GM18511 (cell line): ENCODE data around the gene GABBR2.

ENCODE experiments used
- ATAC-seq: cut with Tn5 transposase; IDR thresholded peaks from one replicate; pipeline ENCODE4 v1.9.1; 2021; ENCODE audit warnings: mild to moderate bottlenecking, moderate library complexity; ENCODE audit not compliant: unreplicated experiment

GABBR2 gene

GRCh38 chr9:98724810-98725530 is 16.2 kb upstream of the GABBR2 start:
- no peak for ATAC-seq

- no peak for ATAC-seq
These were observed 12.9 kb upstream of the GABBR2 start for GRCh38 chr9:98721643-98722042.

- ATAC-seq, result no peak
These were observed 11.7 kb upstream of the GABBR2 start for GRCh38 chr9:98720402-98720801.

GRCh38 chr9:98719055-98719454 is 10.3 kb upstream of the GABBR2 start:
- ATAC-seq, result no peak

GRCh38 chr9:98714833-98715232 is 6.1 kb upstream of the GABBR2 start:
- no peak for ATAC-seq

- no peak for ATAC-seq
These were observed 4.3 kb upstream of the GABBR2 start for GRCh38 chr9:98712987-98713386.

GRCh38 chr9:98709968-98710965 is 1.5 kb upstream of the GABBR2 start:
- ATAC-seq, result no peak

- ATAC-seq, result no peak
These were observed 417 bp downstream of the GABBR2 start for GRCh38 chr9:98708103-98708932.

GRCh38 chr9:98707166-98708102 is 1.3 kb downstream of the GABBR2 start:
- ATAC-seq, result no peak

GRCh38 chr9:98706651-98707165 is 2.0 kb downstream of the GABBR2 start:
- no peak for ATAC-seq

- no peak for ATAC-seq
These were observed 5.8 kb downstream of the GABBR2 start for GRCh38 chr9:98702835-98703380.

- no peak for ATAC-seq
These were observed 6.4 kb downstream of the GABBR2 start for GRCh38 chr9:98702340-98702739.

GRCh38 chr9:98701576-98701975 is 7.2 kb downstream of the GABBR2 start:
- no peak for ATAC-seq

- no peak for ATAC-seq
These were observed 7.9 kb downstream of the GABBR2 start for GRCh38 chr9:98700801-98701200.

- no peak for ATAC-seq
These were observed 9.9 kb downstream of the GABBR2 start for GRCh38 chr9:98698856-98699255.

GRCh38 chr9:98694943-98695342 is 13.8 kb downstream of the GABBR2 start:
- no peak for ATAC-seq

GRCh38 chr9:98692392-98692791 is 16.3 kb downstream of the GABBR2 start:
- no peak for ATAC-seq

- ATAC-seq, result no peak
These were observed 16.8 kb downstream of the GABBR2 start for GRCh38 chr9:98691890-98692289.

GRCh38 chr9:98690686-98691085 is 18.0 kb downstream of the GABBR2 start:
- ATAC-seq, result no peak
